ENCODE measurements around the gene SLC1A2.

SLC1A2 gene

DNA sequence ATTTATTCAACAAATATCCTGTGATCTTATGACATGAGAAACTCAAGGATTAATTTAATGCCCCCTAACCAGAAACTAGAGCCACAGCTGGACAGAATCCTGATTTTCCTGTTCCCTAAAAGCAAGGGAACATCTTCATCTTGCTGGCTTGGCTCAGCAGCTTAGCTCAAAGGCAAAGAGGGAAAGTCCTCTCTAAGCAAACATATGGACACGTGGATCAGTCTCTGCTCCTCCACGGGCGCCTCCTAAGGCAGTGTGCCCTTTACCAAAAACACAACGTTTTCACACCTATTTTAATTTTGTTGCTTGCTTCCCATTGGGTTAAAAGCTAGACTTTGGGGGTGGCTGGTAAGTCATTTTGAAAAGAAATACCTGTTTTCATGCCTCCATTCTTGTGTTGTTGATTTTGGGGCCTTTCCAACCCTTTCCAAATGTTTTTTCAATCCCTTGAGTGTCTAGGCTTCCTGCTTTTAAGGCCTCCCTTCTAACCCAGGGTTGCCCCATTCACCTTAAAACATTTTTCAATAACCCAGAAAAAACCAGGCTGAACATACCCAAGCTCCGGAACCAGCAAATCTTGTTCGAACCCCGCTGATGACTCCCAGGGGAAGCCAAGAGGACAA, 15.5 kb downstream of the SLC1A2 start:
- no peak overlapping the region for H3K4me3 ChIP-seq (ENCODE audit: low read depth in 1 of 2, low read length in 1 of 2)
- H3K4me1 ChIP-seq (ENCODE audit: control insufficient read depth in 1 of 2, insufficient read depth in 1 of 2, low read depth in 1 of 2, low read length in 1 of 2), result no peaks in the 10 kb centered on the region
- no peaks in the 10 kb centered on the region for H3K36me3 ChIP-seq
- H3K27me3 ChIP-seq, result peaks cover 35% of the 10 kb centered on the region
- H3K9me3 ChIP-seq, result no peaks in the 10 kb centered on the region
- no peak overlapping the region for H3K27ac ChIP-seq
- TF ChIP-seq, protein P1, sequence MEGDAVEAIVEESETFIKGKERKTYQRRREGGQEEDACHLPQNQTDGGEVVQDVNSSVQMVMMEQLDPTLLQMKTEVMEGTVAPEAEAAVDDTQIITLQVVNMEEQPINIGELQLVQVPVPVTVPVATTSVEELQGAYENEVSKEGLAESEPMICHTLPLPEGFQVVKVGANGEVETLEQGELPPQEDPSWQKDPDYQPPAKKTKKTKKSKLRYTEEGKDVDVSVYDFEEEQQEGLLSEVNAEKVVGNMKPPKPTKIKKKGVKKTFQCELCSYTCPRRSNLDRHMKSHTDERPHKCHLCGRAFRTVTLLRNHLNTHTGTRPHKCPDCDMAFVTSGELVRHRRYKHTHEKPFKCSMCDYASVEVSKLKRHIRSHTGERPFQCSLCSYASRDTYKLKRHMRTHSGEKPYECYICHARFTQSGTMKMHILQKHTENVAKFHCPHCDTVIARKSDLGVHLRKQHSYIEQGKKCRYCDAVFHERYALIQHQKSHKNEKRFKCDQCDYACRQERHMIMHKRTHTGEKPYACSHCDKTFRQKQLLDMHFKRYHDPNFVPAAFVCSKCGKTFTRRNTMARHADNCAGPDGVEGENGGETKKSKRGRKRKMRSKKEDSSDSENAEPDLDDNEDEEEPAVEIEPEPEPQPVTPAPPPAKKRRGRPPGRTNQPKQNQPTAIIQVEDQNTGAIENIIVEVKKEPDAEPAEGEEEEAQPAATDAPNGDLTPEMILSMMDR (IDR thresholded peaks at IDR 0.05), result no peak

DNA sequence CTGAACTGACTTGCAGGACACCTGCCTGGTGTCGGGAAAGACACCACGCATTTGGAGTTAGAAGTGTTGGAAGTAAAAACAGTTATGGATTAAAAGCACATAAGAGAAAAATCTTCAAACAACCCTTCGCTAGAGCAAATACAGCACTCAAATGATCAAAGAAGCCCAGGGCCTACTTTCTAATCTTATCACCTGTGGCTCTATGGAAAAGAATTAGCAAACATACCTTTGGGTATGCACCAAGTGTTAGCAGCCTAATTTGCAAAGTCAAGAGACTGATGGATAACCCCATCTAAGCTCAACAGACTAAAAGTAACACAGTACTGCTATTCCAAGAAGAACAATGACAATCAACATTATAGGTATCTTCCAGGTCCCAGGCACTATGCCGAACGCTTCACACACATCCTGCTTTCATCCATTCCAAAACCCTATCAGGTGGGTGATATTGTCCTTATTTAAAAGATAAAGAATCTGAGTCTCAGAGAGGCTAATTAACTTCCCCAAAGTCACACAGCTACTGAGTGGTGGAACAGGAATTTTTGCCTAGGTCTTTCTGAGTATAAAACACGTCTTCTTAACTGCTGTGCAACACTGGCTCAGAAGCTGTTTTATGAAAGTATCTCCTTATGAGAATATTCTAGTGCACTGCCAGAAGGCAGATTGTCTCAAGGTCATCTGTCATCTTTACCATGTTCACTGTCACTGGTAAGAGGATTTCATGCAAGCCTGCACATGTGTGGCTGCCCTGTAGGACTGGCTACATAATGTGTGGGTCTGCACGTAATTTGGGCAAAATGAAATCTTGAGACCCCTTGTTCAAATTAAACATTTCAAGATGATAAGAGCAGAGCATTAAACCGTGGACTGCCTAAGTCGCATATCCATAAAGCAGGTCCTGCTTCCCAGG, 16.4 kb downstream of the SLC1A2 start:
- H3K27ac ChIP-seq, result no peak overlapping the region
- TF ChIP-seq, protein P1 (IDR thresholded peaks at IDR 0.05), result no peak
- no peaks in the 10 kb centered on the region for H3K36me3 ChIP-seq
- H3K27me3 ChIP-seq, result peaks cover 28% of the 10 kb centered on the region
- H3K4me1 ChIP-seq (ENCODE audit: control insufficient read depth in 1 of 2, insufficient read depth in 1 of 2, low read depth in 1 of 2, low read length in 1 of 2), result no peaks in the 10 kb centered on the region
- H3K4me3 ChIP-seq (ENCODE audit: low read depth in 1 of 2, low read length in 1 of 2), result no peak overlapping the region
- no peaks in the 10 kb centered on the region for H3K9me3 ChIP-seq

DNA sequence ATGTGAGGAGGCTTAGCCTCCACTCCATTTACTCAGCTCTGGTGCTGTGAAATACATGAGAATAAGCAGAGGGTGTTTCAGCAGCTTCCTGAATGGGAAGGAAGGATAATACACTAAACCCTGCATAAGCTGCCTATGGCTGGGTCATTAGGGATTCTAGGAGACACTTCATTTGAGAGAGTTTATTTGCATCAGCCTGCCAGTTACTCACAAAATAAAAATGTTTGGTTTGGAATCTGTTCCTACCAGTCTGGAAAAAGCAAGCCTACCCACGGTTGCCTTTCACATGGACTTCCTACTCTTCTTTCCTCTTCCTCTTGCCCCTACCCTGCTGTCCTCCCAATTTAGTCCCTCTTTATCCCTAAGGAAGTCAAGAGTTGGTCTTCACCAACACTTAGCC, 20.5 kb downstream of the SLC1A2 start:
- no peak overlapping the region for H3K4me3 ChIP-seq (ENCODE audit: low read depth in 1 of 2, low read length in 1 of 2)
- no peaks in the 10 kb centered on the region for H3K4me1 ChIP-seq (ENCODE audit: control insufficient read depth in 1 of 2, insufficient read depth in 1 of 2, low read depth in 1 of 2, low read length in 1 of 2)
- TF ChIP-seq, protein P1 (IDR thresholded peaks at IDR 0.05), result no peak
- no peak overlapping the region for H3K27ac ChIP-seq
- peaks cover 6% of the 10 kb centered on the region for H3K27me3 ChIP-seq
- H3K36me3 ChIP-seq, result no peaks in the 10 kb centered on the region
- no peaks in the 10 kb centered on the region for H3K9me3 ChIP-seq

DNA sequence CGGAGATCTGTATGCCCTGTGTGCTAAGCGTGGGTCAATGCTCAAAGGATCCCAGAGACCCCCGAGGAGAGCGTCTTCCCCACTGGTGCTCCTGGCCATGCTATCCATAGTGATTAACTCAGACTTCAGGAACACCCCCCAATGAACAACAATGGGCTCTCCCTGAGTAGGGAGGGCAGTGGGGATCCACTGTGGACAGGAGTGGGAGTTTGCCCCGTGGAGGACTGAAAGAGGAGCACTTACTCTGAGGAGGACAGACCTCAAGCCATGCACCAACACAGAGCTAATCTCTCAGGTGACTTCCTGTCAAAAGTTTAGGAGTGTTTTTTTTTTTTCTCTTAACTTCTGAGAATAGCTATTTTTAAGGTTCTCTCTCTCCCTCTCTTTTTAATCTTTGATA, 24.4 kb downstream of the SLC1A2 start:
- no peaks in the 10 kb centered on the region for H3K9me3 ChIP-seq
- H3K27ac ChIP-seq, result no peak overlapping the region
- no peak overlapping the region for H3K4me3 ChIP-seq (ENCODE audit: low read depth in 1 of 2, low read length in 1 of 2)
- no peaks in the 10 kb centered on the region for H3K36me3 ChIP-seq
- peaks cover 6% of the 10 kb centered on the region for H3K27me3 ChIP-seq
- peaks cover 3 to 7% of the 10 kb centered on the region in 2 experiments for H3K4me1 ChIP-seq (ENCODE audit: control insufficient read depth in 1 of 2, insufficient read depth in 1 of 2, low read depth in 1 of 2, low read length in 1 of 2)
- TF ChIP-seq, protein P1 (IDR thresholded peaks at IDR 0.05), result no peak

DNA sequence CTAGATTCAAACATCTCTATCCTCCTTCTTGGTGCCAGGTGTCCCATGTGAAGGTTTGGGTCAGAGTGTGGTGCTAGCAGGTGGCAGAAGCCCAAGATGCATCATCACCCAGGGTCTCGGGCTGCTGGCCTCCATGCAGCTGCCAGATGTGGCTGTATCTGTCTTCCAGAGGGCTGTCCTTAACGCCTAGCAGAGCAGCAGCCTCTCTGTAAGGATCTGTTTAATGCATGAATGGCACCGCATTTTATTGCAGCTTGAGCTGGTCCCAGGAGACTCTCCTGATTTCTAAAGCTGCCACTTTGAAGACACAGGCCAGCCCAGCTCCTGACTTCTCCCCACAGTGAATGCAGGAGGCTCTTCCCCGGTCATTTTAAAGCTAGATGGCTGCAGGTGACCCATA, 26.3 kb downstream of the SLC1A2 start:
- H3K4me3 ChIP-seq (ENCODE audit: low read depth in 1 of 2, low read length in 1 of 2), result no peak overlapping the region
- TF ChIP-seq, protein P1 (IDR thresholded peaks at IDR 0.05), result no peak
- peaks cover 3 to 7% of the 10 kb centered on the region in 2 experiments for H3K4me1 ChIP-seq (ENCODE audit: control insufficient read depth in 1 of 2, insufficient read depth in 1 of 2, low read depth in 1 of 2, low read length in 1 of 2)
- no peaks in the 10 kb centered on the region for H3K36me3 ChIP-seq
- no peak overlapping the region for H3K27ac ChIP-seq
- no peaks in the 10 kb centered on the region for H3K9me3 ChIP-seq
- H3K27me3 ChIP-seq, result no peaks in the 10 kb centered on the region
